GM18519 (cell line): Measurements from ENCODE around the gene ATP9A.
"Not testable (repeated sequence)": the region's sequence is repeated elsewhere in the genome, so short reads cannot be mapped to it uniquely, and the experiment has no call there.

Experiments used
- ATAC-seq: cut with Tn5 transposase; IDR thresholded peaks from one replicate; pipeline ENCODE4 v1.9.1; 2021; ENCODE audit warnings: mild to moderate bottlenecking, moderate library complexity; ENCODE audit not compliant: unreplicated experiment, low FRiP score

Gene ATP9A

GRCh38 chr20:51586005-51586440 lies 182.2 kb downstream of the ATP9A start:
- ATAC-seq, result no peak

- ATAC-seq, result no peak
Measured at GRCh38 chr20:51585148-51585547, 183.0 kb downstream of the ATP9A start.

GRCh38 chr20:51584737-51585136 lies 183.5 kb downstream of the ATP9A start:
- no peak for ATAC-seq

- ATAC-seq, result no peak
Measured at GRCh38 chr20:51584116-51584515, 184.1 kb downstream of the ATP9A start.

GRCh38 chr20:51583499-51583898 lies 184.7 kb downstream of the ATP9A start:
- ATAC-seq, result no peak

- no peak for ATAC-seq
Measured at GRCh38 chr20:51583073-51583472, 185.1 kb downstream of the ATP9A start.

GRCh38 chr20:51581571-51581970 lies 186.6 kb downstream of the ATP9A start:
- no peak for ATAC-seq

- ATAC-seq, result no peak
Measured at GRCh38 chr20:51579137-51579536, 189.1 kb downstream of the ATP9A start.

GRCh38 chr20:51578145-51578459 lies 190.1 kb downstream of the ATP9A start:
- ATAC-seq, result no peak

GRCh38 chr20:51577432-51578144 lies 190.6 kb downstream of the ATP9A start:
- no peak for ATAC-seq

GRCh38 chr20:51575486-51575885 lies 192.7 kb downstream of the ATP9A start:
- ATAC-seq, result no peak

- no peak for ATAC-seq
Measured at GRCh38 chr20:51574248-51575033, 193.7 kb downstream of the ATP9A start.

GRCh38 chr20:51573576-51574243 lies 194.5 kb downstream of the ATP9A start:
- ATAC-seq, result no peak

GRCh38 chr20:51571460-51571794 lies 196.8 kb downstream of the ATP9A start:
- no peak for ATAC-seq

GRCh38 chr20:51570739-51571459 lies 197.3 kb downstream of the ATP9A start:
- no peak for ATAC-seq

GRCh38 chr20:51569815-51570738 lies 198.1 kb downstream of the ATP9A start:
- no peak for ATAC-seq

GRCh38 chr20:51568533-51568932 lies 199.7 kb downstream of the ATP9A start:
- ATAC-seq, result not testable (repeated sequence)

- ATAC-seq, result no peak
Measured at GRCh38 chr20:51567622-51568021, 200.6 kb downstream of the ATP9A start.

GRCh38 chr20:51566594-51566993 lies 201.6 kb downstream of the ATP9A start:
- ATAC-seq, result no peak
